K562 treated with DMSO at 1 percent for 12 hours (cell line): ENCODE measurements around the gene UBE2E2. TPM values are rescaled to one million over a fixed set of nuclear protein-coding genes. Genes with fewer than 3 reads are reported as not detected.

Source experiments
- total RNA-seq: library from RNA; unstranded; fragments of 300-600 nt; gene quantifications from 2 replicates; pipeline ENCODE4 v1.2.3, GENCODE V29; 2022; ENCODE audit not compliant: insufficient read depth

UBE2E2 gene
- 1.4 TPM in 1 of 2 replicates, not detected in the other for total RNA-seq

GRCh38 chr3:23202921-23203707, at the start of gene UBE2E2:
Gene UBE2E2 (plus strand): TSS chr3:23203327.

